HepG2 (cell line): ENCODE data around the gene DSCAML1. TPM values are rescaled to one million over a fixed set of nuclear protein-coding genes. Genes with fewer than 3 reads are reported as not detected.

ENCODE experiments used
- ATAC-seq: fragments of 200-7000 bp; cut with Tn5 transposase; 3 replicates; pipeline ENCODE4 v1.9.1; 2020; ENCODE audit warnings: mild to moderate bottlenecking, moderate library complexity
- BruUV-seq: library from RNA; stranded (reverse); fragments of 400-500 nt; replicated peaks from 2 replicates; lab custom pipeline; 2021; lab: Mats Ljungman, UMichigan
- CTCF ChIA-PET: fragments of 300-600 bp; formaldehyde crosslinking; extraction: SDS; loops from one replicate; lab custom pipeline; 2021; ENCODE audit warnings: low total read pairs, inconsistent platforms, low intra/inter-chr PET ratio; lab: Yijun Ruan, JAX
- POLR2A ChIA-PET: fragments of 350-600 bp; sonication (Branson Sonifier 250); formaldehyde crosslinking; loops from one replicate; lab custom pipeline; 2020; ENCODE audit warnings: antibody characterized with exemption, inconsistent platforms; lab: Yijun Ruan, JAX
- DNase-seq: peaks from one replicate; pipeline ENCODE4 v3.0.0-alpha.2; 2015; ENCODE audit warnings: low spot score
- FAIRE-seq: peaks from 3 replicates; lab custom pipeline; 2011; peaks lifted over from hg19 to GRCh38; lab: Jason Lieb, UNC
- H2AFZ ChIP-seq: one replicate; pipeline ENCODE4 v1.6.1; 2011; ENCODE audit warnings: low read length, inconsistent platforms
- H3K27ac ChIP-seq: fragments of 300-600 bp; 3 replicates; pipeline ENCODE4 v1.8.0; 2011; ENCODE audit warnings: mixed run types, mild to moderate bottlenecking, mixed read lengths, low read length, inconsistent platforms; ENCODE audit not compliant: insufficient read depth; ENCODE audit errors: extremely low read length
- H3K27me3 ChIP-seq, 2 experiments: fragments of 200-600 bp in 1 of 2; 2 replicates in 1 of 2; 3 replicates in 1 of 2; pipeline versions ENCODE4 v1.6.0 to v1.8.0; 2011; ENCODE audit warnings: low read length in 2 of 2, mild to moderate bottlenecking in 2 of 2, moderate library complexity in 2 of 2, inconsistent platforms in 1 of 2; ENCODE audit not compliant: insufficient read depth in 2 of 2, control insufficient read depth in 1 of 2
- H3K36me3 ChIP-seq, 2 experiments: fragments of 200-600 bp in 1 of 2; replicated peaks in 1 of 2; 2 replicates in 1 of 2; 3 replicates in 1 of 2; pipeline versions ENCODE4 v1.5.1 to v1.8.0; 2011; ENCODE audit warnings: low read length in 2 of 2, inconsistent platforms in 1 of 2; ENCODE audit not compliant: insufficient read depth in 2 of 2, control insufficient read depth in 1 of 2
- H3K4me1 ChIP-seq: 2 replicates; pipeline ENCODE4 v1.5.1; 2012; ENCODE audit warnings: low read length, inconsistent platforms; ENCODE audit not compliant: insufficient read depth
- H3K4me2 ChIP-seq: 2 replicates; pipeline ENCODE4 v1.6.0; 2011; ENCODE audit warnings: low read depth, low read length, inconsistent platforms
- H3K4me3 ChIP-seq, 3 experiments: fragments of 200-600 bp in 1 of 3; sonication (generic), shearing (Covaris generic) in 1 of 3; replicated peaks in 1 of 3; 2 replicates each; pipeline ENCODE4 v1.5.1; 2011 to 2016; ENCODE audit warnings: low read length in 3 of 3, inconsistent platforms in 2 of 3, low read depth in 2 of 3, mild to moderate bottlenecking in 2 of 3, control low read depth in 1 of 3, mixed read lengths in 1 of 3; ENCODE audit not compliant: insufficient read depth in 1 of 3
- H3K79me2 ChIP-seq: one replicate; pipeline ENCODE4 v1.6.1; 2011; ENCODE audit warnings: low read length, inconsistent platforms; ENCODE audit not compliant: insufficient read depth
- H3K9ac ChIP-seq: 2 replicates; pipeline ENCODE4 v1.6.0; 2011; ENCODE audit warnings: mild to moderate bottlenecking, low read depth, low read length, inconsistent platforms; ENCODE audit not compliant: insufficient read depth
- H3K9me3 ChIP-seq: 2 replicates; pipeline ENCODE4 v1.5.1; 2012; ENCODE audit warnings: mild to moderate bottlenecking, low read length
- H4K20me1 ChIP-seq: 2 replicates; pipeline ENCODE4 v1.6.0; 2011; ENCODE audit warnings: inconsistent platforms, mild to moderate bottlenecking, low read length, moderate library complexity; ENCODE audit not compliant: insufficient read depth
- ATF4 ChIP-seq, 2 experiments: fragments of 450-650 bp in 1 of 2; sonication (generic) in 1 of 2; formaldehyde crosslinking; IDR thresholded peaks; 2 replicates each; pipeline versions ENCODE4 v1.5.0 to v1.8.0; 2020 to 2022; ENCODE audit warnings: mild to moderate bottlenecking in 1 of 2, missing genetic modification reagents in 1 of 2
- E2F5 ChIP-seq: sonication (generic); formaldehyde crosslinking; conservative IDR thresholded peaks from 2 replicates; pipeline ENCODE4 v1.4.0; 2020; ENCODE audit warnings: missing genetic modification reagents
- KLF11 ChIP-seq: IDR thresholded peaks from 2 replicates; pipeline ENCODE4 v1.6.1; 2016; ENCODE audit warnings: missing compliant biosample characterization
- RORA ChIP-seq: sonication (generic); formaldehyde crosslinking; IDR thresholded peaks from 2 replicates; pipeline ENCODE4 v1.5.0; 2020; ENCODE audit warnings: mild to moderate bottlenecking, missing genetic modification reagents, moderate library complexity
- ZNF318 ChIP-seq: sonication (generic); formaldehyde crosslinking; IDR thresholded peaks from 2 replicates; pipeline ENCODE4 v1.4.0; 2020; ENCODE audit warnings: mild to moderate bottlenecking, missing genetic modification reagents
- ZNF432 ChIP-seq: sonication (generic); formaldehyde crosslinking; IDR thresholded peaks from 2 replicates; pipeline ENCODE4 v1.5.0; 2020; ENCODE audit warnings: missing genetic modification reagents, mild to moderate bottlenecking, borderline replicate concordance
- ZNF484 ChIP-seq: sonication (generic); formaldehyde crosslinking; IDR thresholded peaks from 2 replicates; pipeline ENCODE4 v1.5.1; 2020; ENCODE audit warnings: mild to moderate bottlenecking, low read depth, missing genetic modification reagents, borderline replicate concordance
- ZSCAN20 ChIP-seq: sonication (generic); formaldehyde crosslinking; IDR thresholded peaks from 2 replicates; pipeline ENCODE4 v1.4.0; 2020; ENCODE audit warnings: missing genetic modification reagents, mild to moderate bottlenecking, borderline replicate concordance
- WGBS: methylation state at CpG from one replicate; pipeline ENCODE4 v1.1.6; 2017; ENCODE audit warnings: low lambda C conversion rate; 5-methylcytosine and 5-hydroxymethylcytosine counted together
- in situ Hi-C: cut with HindIII; loops from 2 replicates; pipeline ENCODE4 v1.10.0; 2017; ENCODE audit warnings: low pct_unique_long_range_greater_than_20kb; ENCODE audit not compliant: extremely low pct_ligation_motif_present
- intact Hi-C: fragments of 100-400 bp; cut with micrococcal nuclease; formaldehyde crosslinking; loops from one replicate; pipeline ENCODE4 v1.10.0; 2022; ENCODE audit not compliant: unreplicated experiment
- polyA plus RNA-seq, 8 experiments: library from polyadenylated mRNA; depleted of rRNA in 3 of 8; stranded (reverse) in 7 of 8; unstranded in 1 of 8; fragments of >200 nt; fragmentation: Illumina TruSeq in 4 of 8; extraction: Trizol in 4 of 8; gene quantifications; 2 replicates each; pipeline versions ENCODE4 v1.2.1 to v1.2.3, GENCODE V29; 2011 to 2016; ENCODE audit warnings: low read depth in 4 of 8, missing spikeins in 1 of 8, mixed read lengths in 1 of 8; ENCODE audit not compliant: insufficient read depth in 1 of 8
- total RNA-seq, 5 experiments: library from RNA; depleted of rRNA; stranded (reverse); fragments of >200 nt; fragmentation: Illumina TruSeq; extraction: Trizol; gene quantifications; 2 replicates each; pipeline ENCODE4 v1.2.3, GENCODE V29; 2016; ENCODE audit warnings: low read depth in 1 of 5

The DSCAML1 gene
- total and polyA plus RNA-seq, 2 of the 13 experiments (the other 11 are each of a cell fraction or from before 2014, with no cell fraction given), result 0.29 to 0.40 TPM

- H3K4me3 ChIP-seq, result no peak overlapping the region
- no peak overlapping the region for H3K4me2 ChIP-seq
- DNase-seq (no peak), ATAC-seq (no peak)
- H3K27me3 ChIP-seq, result peaks cover 0 to 16% of the 10 kb centered on the region in 2 experiments; a peak in 1 of 5 replicates
- CTCF ChIA-PET, result no interaction called here
- no peaks in the 10 kb centered on the region for H3K36me3 ChIP-seq
- WGBS, result 84% methylated on average over 13 of the region's 14 CpGs
- no peaks in the 10 kb centered on the region for H3K9me3 ChIP-seq
- H3K27ac ChIP-seq, result no peak overlapping the region
- H3K79me2 ChIP-seq, result no peaks in the 10 kb centered on the region
- in situ Hi-C loops (no loop called here), intact Hi-C loops (no loop called here)
- H3K9ac ChIP-seq, result no peak overlapping the region
- peaks cover 38% of the 10 kb centered on the region for H3K4me1 ChIP-seq
- POLR2A ChIA-PET, result no interaction called here
- TF ChIP-seq ZNF318 (CRISPR knock-in tag), result no peak
- no peak for TF ChIP-seq ZNF432 (CRISPR knock-in tag)
- TF ChIP-seq E2F5 (CRISPR knock-in tag), result no peak
- no peak for TF ChIP-seq ZNF484 (CRISPR knock-in tag)
- no peak for TF ChIP-seq ATF4 (CRISPR knock-in tag; IDR thresholded peaks at IDR 0.05)
- TF ChIP-seq ZSCAN20 (CRISPR knock-in tag), result no peak
- no peak for TF ChIP-seq KLF11
- TF ChIP-seq RORA (CRISPR knock-in tag), result no peak
- TF ChIP-seq, all 625 proteins: peak for 0
- no peak for FAIRE-seq
- BruUV-seq, result no TSS peak
- Histone ChIP-seq H2AFZ (no peak overlapping the region), H4K20me1 (peaks cover 10% of the 10 kb centered on the region; the same call in 1 of the 2 replicates)
These were observed 45.9 kb downstream of the DSCAML1 start for GRCh38 chr11:117750916-117751662.
